Breast epithelium (tissue), 4 donors: Measurements from ENCODE around the gene VSIG2. TPM values are rescaled to one million over a fixed set of nuclear protein-coding genes. Genes with fewer than 3 reads are reported as not detected.

Experiments
- DNase-seq, 2 donors: peaks; one replicate each; pipeline ENCODE4 v3.0.0-alpha.2; 2019; ENCODE audit warnings: low spot score in 2 of 2
- H3K27ac ChIP-seq, 2 donors: fragments of 200-600 bp; sonication (generic) in 1 of 2; one replicate each; pipeline ENCODE4 v1.5.1; 2016 to 2019; ENCODE audit warnings: mild to moderate bottlenecking in 1 of 2
- H3K27me3 ChIP-seq, 2 donors: fragments of 200-600 bp; sonication (generic) in 1 of 2; one replicate each; pipeline versions ENCODE4 v1.5.1 to v1.6.0; 2017 to 2019; ENCODE audit warnings: control low read depth in 1 of 2, mild to moderate bottlenecking in 1 of 2
- H3K36me3 ChIP-seq: fragments of 200-600 bp; one replicate; pipeline ENCODE4 v1.5.1; 2019
- H3K4me1 ChIP-seq, 2 donors: fragments of 200-600 bp; sonication (generic); one replicate each; pipeline ENCODE4 v1.5.1; 2016 to 2019; ENCODE audit warnings: control low read depth in 1 of 2
- H3K4me3 ChIP-seq, 3 donors: fragments of 200-600 bp; sonication (generic); 1 replicate in 2 of 3; 2 replicates in 1 of 3; pipeline ENCODE4 v1.5.1; 2016 to 2019; ENCODE audit warnings: mild to moderate bottlenecking in 3 of 3, moderate library complexity in 2 of 3
- H3K9me3 ChIP-seq, 2 donors: fragments of 200-600 bp; sonication (generic) in 1 of 2; one replicate each; pipeline ENCODE4 v1.5.1; 2016 to 2019; ENCODE audit warnings: control low read depth in 1 of 2
- CTCF ChIP-seq, 3 donors: fragments of 450-650 bp; IDR thresholded peaks; one replicate each; pipeline ENCODE4 v1.5.1; 2016 to 2017; ENCODE audit warnings: antibody characterized with exemption in 3 of 3, mild to moderate bottlenecking in 3 of 3, moderate library complexity in 3 of 3
- POLR2A ChIP-seq: fragments of 450-650 bp; IDR thresholded peaks from one replicate; pipeline ENCODE4 v1.6.1; 2016; ENCODE audit warnings: antibody characterized with exemption, mild to moderate bottlenecking, moderate library complexity
- POLR2AphosphoS5 ChIP-seq, 3 donors: sonication (generic); formaldehyde crosslinking; IDR thresholded peaks; one replicate each; pipeline ENCODE4 v1.6.1; 2017; ENCODE audit warnings: antibody characterized with exemption in 3 of 3
- intact Hi-C: fragments of 100-400 bp; cut with DNase I; formaldehyde crosslinking; loops from one replicate; pipeline ENCODE4 v1.15.1; 2023; ENCODE audit warnings: low total_unique reads
- total RNA-seq, 3 donors: library from RNA; depleted of rRNA; stranded (reverse); fragments of >200 nt; gene quantifications; one replicate each; pipeline ENCODE4 v1.1.0, GENCODE V29; 2016

VSIG2 gene
- total RNA-seq, 3 donors from 2014 or later = 8.8 to 20.5 TPM; not detected in 1

DNA sequence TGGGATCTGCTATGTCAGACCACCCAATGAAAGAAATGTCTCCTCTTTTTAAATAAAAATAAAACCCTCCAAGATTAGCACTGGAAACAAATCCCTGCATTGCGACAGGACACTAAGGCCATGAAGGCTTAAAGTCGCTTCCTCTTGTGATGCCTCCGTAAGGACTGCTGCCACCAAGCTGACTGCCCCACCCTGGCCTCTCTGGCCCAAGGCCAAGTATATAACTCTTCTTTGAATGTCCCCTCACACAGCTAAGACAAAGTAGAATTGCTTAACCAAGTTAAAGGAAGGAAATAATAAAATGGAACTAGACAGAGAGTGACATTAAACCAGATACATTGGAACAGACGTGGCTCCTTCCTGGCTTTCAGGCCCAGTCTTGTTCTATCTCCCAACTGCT is 19.8 kb downstream of the VSIG2 start:
- Histone ChIP-seq H3K4me1 (no peaks in the 10 kb centered on the region), H3K27ac (no peak overlapping the region), H3K9me3 (no peaks in the 10 kb centered on the region), H3K36me3 (no peaks in the 10 kb centered on the region), H3K4me3 (no peak overlapping the region), H3K27me3 (no peaks in the 10 kb centered on the region)
- intact Hi-C loops = no loop called here
- TF ChIP-seq POLR2AphosphoS5 (IDR thresholded peaks at IDR 0.05) = no peak
- no peak for TF ChIP-seq CTCF (IDR thresholded peaks at IDR 0.05)
- no peak for DNase-seq

GRCh38 chr11:124729571-124729970 is 22.5 kb downstream of the VSIG2 start:
- TF ChIP-seq CTCF (IDR thresholded peaks at IDR 0.05) (no peak), POLR2A (no peak), POLR2AphosphoS5 (IDR thresholded peaks at IDR 0.05) (no peak)
- Histone ChIP-seq H3K4me1 (no peaks in the 10 kb centered on the region), H3K9me3 (no peaks in the 10 kb centered on the region), H3K27ac (no peak overlapping the region), H3K27me3 (no peaks in the 10 kb centered on the region), H3K4me3 (no peak overlapping the region), H3K36me3 (no peaks in the 10 kb centered on the region)
- intact Hi-C loops = no loop called here
- no peak for DNase-seq

GRCh38 chr11:124728134-124728533 is 23.9 kb downstream of the VSIG2 start:
- TF ChIP-seq CTCF (IDR thresholded peaks at IDR 0.05) = no peak
- no peak for TF ChIP-seq POLR2A
- no peak for TF ChIP-seq POLR2AphosphoS5 (IDR thresholded peaks at IDR 0.05)
- Histone ChIP-seq H3K27ac (no peak overlapping the region), H3K4me3 (no peak overlapping the region), H3K27me3 (no peaks in the 10 kb centered on the region), H3K36me3 (no peaks in the 10 kb centered on the region), H3K9me3 (no peaks in the 10 kb centered on the region), H3K4me1 (no peaks in the 10 kb centered on the region)
- intact Hi-C loops = no loop called here
- no peak for DNase-seq

DNA sequence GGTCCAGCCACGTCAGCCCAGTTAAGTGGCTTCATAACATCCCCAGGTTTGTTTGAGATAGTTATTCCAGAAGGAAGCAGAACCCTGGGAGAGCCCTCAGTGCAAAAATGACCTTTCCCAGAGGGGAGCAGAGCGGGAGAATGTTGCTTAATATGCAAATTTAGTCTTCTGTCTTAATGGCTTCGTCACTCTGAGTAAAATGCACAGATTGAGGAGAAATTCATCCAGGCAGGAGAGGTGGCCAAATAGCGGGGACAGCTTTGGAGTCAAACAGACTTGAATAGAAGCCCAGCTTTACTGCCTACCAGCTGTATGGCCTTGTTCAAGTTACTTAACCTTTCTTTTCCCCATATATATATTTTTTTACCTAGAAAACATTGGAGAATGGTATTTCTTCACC is 24.6 kb downstream of the VSIG2 start:
- Histone ChIP-seq H3K27me3 (peaks cover 0 to under 1% of the 10 kb centered on the region in 2 donors), H3K27ac (no peak overlapping the region), H3K36me3 (no peaks in the 10 kb centered on the region), H3K4me1 (no peaks in the 10 kb centered on the region), H3K4me3 (no peak overlapping the region), H3K9me3 (no peaks in the 10 kb centered on the region)
- no peak for DNase-seq
- TF ChIP-seq POLR2AphosphoS5 (IDR thresholded peaks at IDR 0.05) (no peak), POLR2A (no peak), CTCF (IDR thresholded peaks at IDR 0.05) (no peak)
- intact Hi-C loops = no loop called here

- Histone ChIP-seq H3K27me3 (peaks cover 0 to 16% of the 10 kb centered on the region in 2 donors), H3K4me3 (no peak overlapping the region), H3K27ac (no peak overlapping the region)
These were observed 26.3 kb downstream of the VSIG2 start for GRCh38 chr11:124725719-124726105.

More at GRCh38 chr11:124725719-124726105, 26.3 kb downstream of the VSIG2 start:
- DNase-seq = no peak
- H3K4me1 ChIP-seq = no peaks in the 10 kb centered on the region
- TF ChIP-seq CTCF (IDR thresholded peaks at IDR 0.05) (no peak), POLR2AphosphoS5 (IDR thresholded peaks at IDR 0.05) (no peak), POLR2A (no peak)
- intact Hi-C loops = no loop called here
- no peaks in the 10 kb centered on the region for H3K9me3 ChIP-seq
- no peaks in the 10 kb centered on the region for H3K36me3 ChIP-seq
